Left ventricle myocardium inferior (tissue), 1 donor: ENCODE data around the gene IGFBP1. TPM values are rescaled to one million over a fixed set of nuclear protein-coding genes. Genes with fewer than 3 reads are reported as not detected.
A peak's percentile ranks its signal among the peaks of the same experiment; 100 is the strongest.

Experiments
- DNase-seq: peaks from one replicate; pipeline ENCODE4 v3.0.0-alpha.2; 2020
- H3K27ac ChIP-seq: fragments of 200-600 bp; replicated peaks from 2 replicates; pipeline ENCODE4 v1.8.0; 2021
- H3K27me3 ChIP-seq: fragments of 200-600 bp; 2 replicates; pipeline ENCODE4 v1.8.0; 2021; ENCODE audit warnings: low read depth
- H3K36me3 ChIP-seq: fragments of 200-600 bp; 2 replicates; pipeline ENCODE4 v1.8.0; 2021
- H3K4me1 ChIP-seq: fragments of 200-600 bp; 2 replicates; pipeline ENCODE4 v1.8.0; 2021
- H3K4me3 ChIP-seq: fragments of 200-600 bp; 2 replicates; pipeline ENCODE4 v1.8.0; 2021; ENCODE audit warnings: mild to moderate bottlenecking, moderate library complexity
- H3K9me3 ChIP-seq: fragments of 200-600 bp; replicated peaks from 2 replicates; pipeline ENCODE4 v1.8.0; 2021
- intact Hi-C: fragments of 100-400 bp; cut with micrococcal nuclease; formaldehyde crosslinking; loops from one replicate; pipeline ENCODE4 v1.11.0; 2022
- total RNA-seq: library from RNA; stranded (reverse); fragmentation: NEBNext Ultra II Directional; extraction: Animal tissue kit (Norgen Biotek cat#: 25700); gene quantifications from one replicate; pipeline ENCODE4 v1.2.1, GENCODE V29; 2021
- TF ChIP-seq, protein P1 (sequence below): fragments of 200-600 bp; IDR thresholded peaks from 2 replicates; pipeline ENCODE4 v1.8.0; 2021; ENCODE audit warnings: antibody characterized with exemption, mild to moderate bottlenecking, borderline replicate concordance
- donor health status: DM: no; HTN: yes; CAD: no; lungs with severe emphysema.

The IGFBP1 gene
- total RNA-seq, 1 donor from 2014 or later = not detected

DNA sequence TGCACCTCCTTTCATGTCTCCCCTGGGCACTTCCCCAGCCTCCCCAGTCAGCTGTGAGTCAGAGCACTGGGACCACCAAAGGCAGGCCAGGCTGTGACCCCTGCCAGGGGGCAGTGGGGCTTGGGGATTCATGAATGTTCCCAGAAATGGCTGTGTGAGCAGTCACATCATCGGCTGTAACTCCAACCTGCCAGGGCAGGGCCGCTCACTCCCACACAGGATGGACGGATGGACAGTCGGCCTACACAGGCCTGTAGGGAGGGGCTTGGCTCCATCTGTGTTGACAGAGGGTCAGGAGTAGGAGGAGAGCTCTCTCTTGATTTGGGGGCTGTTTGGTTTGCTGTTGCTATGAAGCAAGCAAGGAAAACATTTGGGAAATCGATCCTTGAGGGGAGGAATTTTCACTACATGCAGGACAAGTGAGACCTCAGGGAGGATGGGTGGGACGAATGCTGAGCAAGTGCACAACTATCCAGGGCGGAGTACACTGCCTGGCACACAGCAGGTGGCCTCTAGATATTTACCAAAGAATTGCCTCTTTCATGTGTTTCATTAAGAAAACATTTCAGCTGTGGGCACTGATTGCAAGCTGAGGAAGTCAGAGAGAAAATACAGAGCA, 2.9 kb upstream of the IGFBP1 start:
- no peaks in the 10 kb centered on the region for H3K9me3 ChIP-seq
- intact Hi-C loops = no loop called here
- H3K27me3 ChIP-seq = peaks cover 91% of the 10 kb centered on the region
- TF ChIP-seq, protein P1, sequence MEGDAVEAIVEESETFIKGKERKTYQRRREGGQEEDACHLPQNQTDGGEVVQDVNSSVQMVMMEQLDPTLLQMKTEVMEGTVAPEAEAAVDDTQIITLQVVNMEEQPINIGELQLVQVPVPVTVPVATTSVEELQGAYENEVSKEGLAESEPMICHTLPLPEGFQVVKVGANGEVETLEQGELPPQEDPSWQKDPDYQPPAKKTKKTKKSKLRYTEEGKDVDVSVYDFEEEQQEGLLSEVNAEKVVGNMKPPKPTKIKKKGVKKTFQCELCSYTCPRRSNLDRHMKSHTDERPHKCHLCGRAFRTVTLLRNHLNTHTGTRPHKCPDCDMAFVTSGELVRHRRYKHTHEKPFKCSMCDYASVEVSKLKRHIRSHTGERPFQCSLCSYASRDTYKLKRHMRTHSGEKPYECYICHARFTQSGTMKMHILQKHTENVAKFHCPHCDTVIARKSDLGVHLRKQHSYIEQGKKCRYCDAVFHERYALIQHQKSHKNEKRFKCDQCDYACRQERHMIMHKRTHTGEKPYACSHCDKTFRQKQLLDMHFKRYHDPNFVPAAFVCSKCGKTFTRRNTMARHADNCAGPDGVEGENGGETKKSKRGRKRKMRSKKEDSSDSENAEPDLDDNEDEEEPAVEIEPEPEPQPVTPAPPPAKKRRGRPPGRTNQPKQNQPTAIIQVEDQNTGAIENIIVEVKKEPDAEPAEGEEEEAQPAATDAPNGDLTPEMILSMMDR = no peak
- H3K27ac ChIP-seq = no peak overlapping the region
- H3K36me3 ChIP-seq = no peaks in the 10 kb centered on the region
- no peak overlapping the region for H3K4me3 ChIP-seq
- DNase-seq = no peak
- H3K4me1 ChIP-seq = peaks cover 10% of the 10 kb centered on the region

GRCh38 chr7:45886931-45887667, 1.2 kb upstream of the IGFBP1 start:
- Histone ChIP-seq H3K27me3 (peaks cover 88% of the 10 kb centered on the region), H3K27ac (no peak overlapping the region), H3K36me3 (no peaks in the 10 kb centered on the region), H3K4me3 (no peak overlapping the region), H3K4me1 (peaks cover 10% of the 10 kb centered on the region), H3K9me3 (no peaks in the 10 kb centered on the region)
- DNase-seq = no peak
- TF ChIP-seq, protein P1 = no peak
- intact Hi-C loops = no loop called here

- TF ChIP-seq, protein P1 = no peak
Observed at GRCh38 chr7:45888993-45889366, 692 bp downstream of the IGFBP1 start.

GRCh38 chr7:45889367-45890067, 1.2 kb downstream of the IGFBP1 start:
- Histone ChIP-seq H3K4me3 (no peak overlapping the region), H3K4me1 (peaks cover 10% of the 10 kb centered on the region), H3K9me3 (no peaks in the 10 kb centered on the region), H3K27ac (no peak overlapping the region), H3K36me3 (no peaks in the 10 kb centered on the region), H3K27me3 (peaks cover 77% of the 10 kb centered on the region)
- DNase-seq = no peak
- intact Hi-C loops = no loop called here
- TF ChIP-seq, protein P1 = no peak

More at GRCh38 chr7:45888993-45889366, 692 bp downstream of the IGFBP1 start:
- Histone ChIP-seq H3K4me3 (peak overlapping the region; percentile 56), H3K4me1 (peaks cover 10% of the 10 kb centered on the region), H3K27me3 (peaks cover 77% of the 10 kb centered on the region), H3K27ac (no peak overlapping the region), H3K36me3 (no peaks in the 10 kb centered on the region), H3K9me3 (no peaks in the 10 kb centered on the region)
- DNase-seq = no peak
- intact Hi-C loops = no loop called here

GRCh38 chr7:45890125-45890901, 2.0 kb downstream of the IGFBP1 start:
- intact Hi-C loops = no loop called here
- Histone ChIP-seq H3K4me3 (no peak overlapping the region), H3K27ac (no peak overlapping the region), H3K36me3 (no peaks in the 10 kb centered on the region), H3K4me1 (peaks cover 10% of the 10 kb centered on the region), H3K27me3 (peaks cover 77% of the 10 kb centered on the region), H3K9me3 (no peaks in the 10 kb centered on the region)
- TF ChIP-seq, protein P1 = no peak
- DNase-seq = no peak
